ENCODE results near the gene MICU2. TPM values are rescaled to one million over a fixed set of nuclear protein-coding genes. Genes with fewer than 3 reads are reported as not detected.

Gene MICU2
- total RNA-seq, 4 donors from 2014 or later = 83.3 to 130 (median 97.0) TPM

DNA sequence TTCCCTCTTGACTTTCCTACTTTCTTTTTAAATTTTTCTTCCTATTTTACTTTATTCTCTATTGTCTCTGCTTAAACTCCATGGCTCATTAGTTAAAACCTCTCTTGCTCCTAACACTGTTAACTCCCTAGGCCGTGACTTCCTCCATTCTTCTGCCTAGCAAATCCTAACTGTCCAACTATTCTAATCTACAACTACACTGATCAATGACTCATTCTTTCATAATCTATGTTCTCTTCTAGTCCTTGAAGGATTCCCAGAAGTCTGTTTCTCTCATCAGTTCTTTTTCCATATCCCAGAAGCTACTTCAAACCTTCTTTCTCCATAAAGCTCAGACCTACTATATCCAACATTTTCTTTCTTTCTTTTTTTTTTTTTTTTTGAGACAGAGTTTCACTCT, 66.9 kb downstream of the MICU2 start:
- H3K27ac ChIP-seq = no peak overlapping the region
- 95% methylated on average over 1 of the region's 1 CpG for WGBS
- no peaks in the 10 kb centered on the region for H3K9me3 ChIP-seq
- no peak overlapping the region for H3K4me3 ChIP-seq
- no peaks in the 10 kb centered on the region for H3K27me3 ChIP-seq
- no peaks in the 10 kb centered on the region for H3K4me1 ChIP-seq
- DNase-seq (ENCODE audit: low spot score in 2 of 2) = no peak
- peaks cover 12% of the 10 kb centered on the region for H3K36me3 ChIP-seq
- TF ChIP-seq EP300 (IDR thresholded peaks at IDR 0.05) (no peak), POLR2A (IDR thresholded peaks at IDR 0.05) (no peak), POLR2AphosphoS5 (IDR thresholded peaks at IDR 0.05) (no peak)
- TF ChIP-seq, protein P1, sequence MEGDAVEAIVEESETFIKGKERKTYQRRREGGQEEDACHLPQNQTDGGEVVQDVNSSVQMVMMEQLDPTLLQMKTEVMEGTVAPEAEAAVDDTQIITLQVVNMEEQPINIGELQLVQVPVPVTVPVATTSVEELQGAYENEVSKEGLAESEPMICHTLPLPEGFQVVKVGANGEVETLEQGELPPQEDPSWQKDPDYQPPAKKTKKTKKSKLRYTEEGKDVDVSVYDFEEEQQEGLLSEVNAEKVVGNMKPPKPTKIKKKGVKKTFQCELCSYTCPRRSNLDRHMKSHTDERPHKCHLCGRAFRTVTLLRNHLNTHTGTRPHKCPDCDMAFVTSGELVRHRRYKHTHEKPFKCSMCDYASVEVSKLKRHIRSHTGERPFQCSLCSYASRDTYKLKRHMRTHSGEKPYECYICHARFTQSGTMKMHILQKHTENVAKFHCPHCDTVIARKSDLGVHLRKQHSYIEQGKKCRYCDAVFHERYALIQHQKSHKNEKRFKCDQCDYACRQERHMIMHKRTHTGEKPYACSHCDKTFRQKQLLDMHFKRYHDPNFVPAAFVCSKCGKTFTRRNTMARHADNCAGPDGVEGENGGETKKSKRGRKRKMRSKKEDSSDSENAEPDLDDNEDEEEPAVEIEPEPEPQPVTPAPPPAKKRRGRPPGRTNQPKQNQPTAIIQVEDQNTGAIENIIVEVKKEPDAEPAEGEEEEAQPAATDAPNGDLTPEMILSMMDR (IDR thresholded peaks at IDR 0.05) = no peak

GRCh38 chr13:21534760-21535159, 69.2 kb downstream of the MICU2 start:
- Histone ChIP-seq H3K9me3 (no peaks in the 10 kb centered on the region), H3K27me3 (no peaks in the 10 kb centered on the region), H3K36me3 (peaks cover 12% of the 10 kb centered on the region), H3K27ac (no peak overlapping the region), H3K4me3 (no peak overlapping the region), H3K4me1 (no peaks in the 10 kb centered on the region)
- DNase-seq (ENCODE audit: low spot score in 2 of 2) = no peak
- WGBS = 96% methylated on average over 1 of the region's 1 CpG
- TF ChIP-seq POLR2A (IDR thresholded peaks at IDR 0.05) (no peak), EP300 (IDR thresholded peaks at IDR 0.05) (no peak), POLR2AphosphoS5 (IDR thresholded peaks at IDR 0.05) (no peak)
- TF ChIP-seq, protein P1 (IDR thresholded peaks at IDR 0.05) = no peak

DNA sequence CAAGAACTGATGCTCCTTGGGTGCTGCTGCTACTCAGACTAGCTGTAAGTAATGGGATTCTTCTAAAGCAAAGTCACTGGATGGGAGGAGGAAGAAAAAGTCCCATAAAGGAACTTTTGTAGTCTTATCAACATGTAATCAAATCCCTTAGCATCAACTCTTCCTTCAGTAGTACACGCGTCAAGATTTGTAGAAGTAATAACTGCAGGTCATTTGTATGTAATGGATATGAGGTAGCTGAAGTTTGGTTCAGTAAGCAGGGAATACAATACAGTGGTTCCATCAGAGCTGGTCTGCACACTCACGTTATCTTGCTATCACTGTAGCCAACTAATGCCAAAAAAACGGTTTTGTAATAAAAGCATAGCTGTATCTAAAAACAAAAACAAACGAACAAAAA, 72.5 kb downstream of the MICU2 start:
- TF ChIP-seq POLR2A (IDR thresholded peaks at IDR 0.05) = no peak
- TF ChIP-seq, protein P1 (IDR thresholded peaks at IDR 0.05) = no peak
- TF ChIP-seq EP300 (IDR thresholded peaks at IDR 0.05) = no peak
- no peak for TF ChIP-seq POLR2AphosphoS5 (IDR thresholded peaks at IDR 0.05)
- H3K36me3 ChIP-seq = peaks cover 16% of the 10 kb centered on the region
- H3K27ac ChIP-seq = no peak overlapping the region
- H3K4me3 ChIP-seq = no peak overlapping the region
- no peaks in the 10 kb centered on the region for H3K27me3 ChIP-seq
- H3K4me1 ChIP-seq = no peaks in the 10 kb centered on the region
- 88% methylated on average over 5 of the region's 5 CpGs for WGBS
- DNase-seq (ENCODE audit: low spot score in 2 of 2) = no peak
- no peaks in the 10 kb centered on the region for H3K9me3 ChIP-seq

- DNase-seq (ENCODE audit: low spot score in 2 of 2) = no peak
- WGBS = 84% methylated on average over 11 of the region's 11 CpGs
- Histone ChIP-seq H3K27ac (no peak overlapping the region), H3K27me3 (no peaks in the 10 kb centered on the region), H3K36me3 (peaks cover 16% of the 10 kb centered on the region), H3K4me3 (no peak overlapping the region), H3K9me3 (no peaks in the 10 kb centered on the region), H3K4me1 (no peaks in the 10 kb centered on the region)
- TF ChIP-seq EP300 (IDR thresholded peaks at IDR 0.05) = no peak
- TF ChIP-seq, protein P1 (IDR thresholded peaks at IDR 0.05) = no peak
- TF ChIP-seq POLR2A (IDR thresholded peaks at IDR 0.05) = no peak
- no peak for TF ChIP-seq POLR2AphosphoS5 (IDR thresholded peaks at IDR 0.05)
These were observed 73.3 kb downstream of the MICU2 start for GRCh38 chr13:21530656-21531055.

DNA sequence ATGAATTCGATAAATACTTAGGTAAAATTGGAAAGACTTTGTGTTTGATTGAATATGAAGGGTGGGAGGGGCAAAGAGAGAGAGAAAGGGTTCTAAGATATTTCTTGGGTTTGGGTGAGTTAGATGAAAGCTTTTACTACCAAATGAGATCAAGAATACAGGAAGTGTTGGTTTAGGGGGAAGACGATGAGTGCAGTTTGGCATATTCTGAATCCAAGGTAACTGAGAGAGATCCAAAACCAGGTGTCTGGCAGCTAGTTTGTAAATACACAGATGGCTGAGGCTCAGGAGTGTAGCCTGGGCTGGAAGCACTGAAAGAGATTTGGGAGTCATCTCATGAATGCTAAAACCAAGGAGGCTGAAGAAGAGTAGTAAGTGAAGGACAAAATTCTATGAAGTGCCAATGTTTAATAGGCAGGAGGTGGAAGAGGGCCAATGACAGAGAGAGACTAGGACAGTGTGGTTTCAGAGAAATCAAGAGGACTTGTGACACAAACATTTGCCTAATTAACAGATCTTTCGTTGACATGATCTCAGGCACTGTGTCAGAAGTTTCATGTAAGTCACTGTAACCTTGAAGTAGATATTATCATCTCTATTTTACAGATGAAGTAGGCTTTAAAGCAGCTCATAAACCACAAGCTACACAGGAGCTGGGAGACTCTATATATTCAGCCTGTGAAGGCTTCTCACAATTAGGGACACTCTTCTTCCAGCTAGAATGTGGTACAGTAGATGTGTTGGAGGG, 74.7 kb downstream of the MICU2 start:
- no peak overlapping the region for H3K4me3 ChIP-seq
- no peak for DNase-seq (ENCODE audit: low spot score in 2 of 2)
- TF ChIP-seq EP300 (IDR thresholded peaks at IDR 0.05) = no peak
- TF ChIP-seq, protein P1 (IDR thresholded peaks at IDR 0.05) = no peak
- TF ChIP-seq POLR2A (IDR thresholded peaks at IDR 0.05) = no peak
- no peak for TF ChIP-seq POLR2AphosphoS5 (IDR thresholded peaks at IDR 0.05)
- 88% methylated on average over 3 of the region's 3 CpGs for WGBS
- no peaks in the 10 kb centered on the region for H3K27me3 ChIP-seq
- no peaks in the 10 kb centered on the region for H3K9me3 ChIP-seq
- no peak overlapping the region for H3K27ac ChIP-seq
- no peaks in the 10 kb centered on the region for H3K4me1 ChIP-seq
- peaks cover 16% of the 10 kb centered on the region for H3K36me3 ChIP-seq

All from suprapubic skin (tissue), 4 donors.